Muscle layer of duodenum (tissue), 2 donors: Measurements from ENCODE around the gene MAPT.
"Not testable (repeated sequence)": the region's sequence is repeated elsewhere in the genome, so short reads cannot be mapped to it uniquely, and the experiment has no call there.

ENCODE experiments used
- H3K27ac ChIP-seq: one replicate; pipeline ENCODE4 v1.7.0; 2013; ENCODE audit warnings: mild to moderate bottlenecking, low read length
- H3K27me3 ChIP-seq: one replicate; pipeline ENCODE4 v1.7.0; 2013; ENCODE audit warnings: low read depth, mild to moderate bottlenecking, control low read depth, low read length
- H3K36me3 ChIP-seq, 2 donors: one replicate each; pipeline ENCODE4 v1.7.0; 2013; ENCODE audit warnings: low read length in 2 of 2, control low read depth in 1 of 2, mild to moderate bottlenecking in 1 of 2; ENCODE audit not compliant: insufficient read depth in 2 of 2, control insufficient read depth in 1 of 2
- H3K4me1 ChIP-seq, 2 donors: one replicate each; pipeline ENCODE4 v1.7.0; 2013; ENCODE audit warnings: low read length in 2 of 2, mild to moderate bottlenecking in 2 of 2, control low read depth in 1 of 2, moderate library complexity in 1 of 2; ENCODE audit not compliant: insufficient read depth in 2 of 2, control insufficient read depth in 1 of 2
- H3K4me3 ChIP-seq, 2 donors: one replicate each; pipeline ENCODE4 v1.7.0; 2013; ENCODE audit warnings: low read length in 2 of 2, low read depth in 1 of 2, mild to moderate bottlenecking in 1 of 2
- H3K9me3 ChIP-seq, 2 donors: one replicate each; pipeline ENCODE4 v1.7.0; 2013; ENCODE audit warnings: low read length in 2 of 2, control low read depth in 1 of 2, mild to moderate bottlenecking in 1 of 2; ENCODE audit not compliant: control insufficient read depth in 1 of 2
- donor health status: healthy.

Gene MAPT

DNA sequence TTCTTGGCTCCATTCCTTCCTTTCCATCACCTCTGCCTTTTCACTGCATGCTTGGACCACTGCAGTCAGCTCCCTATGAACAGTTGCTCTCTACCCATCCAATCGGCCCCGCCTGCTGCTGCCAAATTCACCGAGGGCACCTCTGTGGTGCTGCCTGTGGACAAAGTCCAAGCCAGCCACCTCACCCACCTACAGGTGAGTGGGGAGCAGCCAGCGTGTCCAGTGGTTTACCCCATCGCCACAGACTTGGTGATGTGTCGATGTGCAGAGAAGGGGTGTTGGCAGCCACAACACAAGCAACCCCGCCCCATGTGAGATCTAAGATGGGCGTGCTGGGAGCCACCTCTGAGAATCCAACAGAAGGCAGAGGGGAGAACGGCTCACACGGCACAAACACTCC, 61.0 kb downstream of the MAPT start:
- H3K4me3 ChIP-seq = no peak overlapping the region
- no peaks in the 10 kb centered on the region for H3K9me3 ChIP-seq
- H3K27me3 ChIP-seq = no peaks in the 10 kb centered on the region
- H3K4me1 ChIP-seq = no peaks in the 10 kb centered on the region
- H3K27ac ChIP-seq = no peak overlapping the region
- H3K36me3 ChIP-seq = no peaks in the 10 kb centered on the region

DNA sequence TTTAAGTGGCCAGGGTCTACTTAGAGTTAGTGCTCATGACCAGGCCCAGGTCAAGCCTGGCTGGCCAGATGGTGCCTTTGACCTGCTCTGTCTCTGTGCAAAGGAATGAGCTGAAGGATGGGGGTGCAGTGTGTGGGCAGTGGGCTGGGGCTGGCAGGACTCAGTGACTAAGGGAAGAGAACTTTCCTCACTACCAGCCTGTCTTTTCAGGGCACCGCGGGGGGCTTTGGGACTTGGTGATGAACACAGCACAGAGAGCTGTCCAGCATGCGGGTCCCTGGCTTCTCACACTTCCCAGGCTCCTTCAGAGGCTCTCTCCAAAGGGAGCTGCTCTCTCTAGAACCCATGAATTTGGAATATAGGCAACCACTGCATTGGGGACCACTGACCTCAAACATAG, 61.7 kb downstream of the MAPT start:
- H3K36me3 ChIP-seq = no peaks in the 10 kb centered on the region
- no peaks in the 10 kb centered on the region for H3K9me3 ChIP-seq
- H3K27ac ChIP-seq = no peak overlapping the region
- H3K27me3 ChIP-seq = no peaks in the 10 kb centered on the region
- no peaks in the 10 kb centered on the region for H3K4me1 ChIP-seq
- H3K4me3 ChIP-seq = no peak overlapping the region

DNA sequence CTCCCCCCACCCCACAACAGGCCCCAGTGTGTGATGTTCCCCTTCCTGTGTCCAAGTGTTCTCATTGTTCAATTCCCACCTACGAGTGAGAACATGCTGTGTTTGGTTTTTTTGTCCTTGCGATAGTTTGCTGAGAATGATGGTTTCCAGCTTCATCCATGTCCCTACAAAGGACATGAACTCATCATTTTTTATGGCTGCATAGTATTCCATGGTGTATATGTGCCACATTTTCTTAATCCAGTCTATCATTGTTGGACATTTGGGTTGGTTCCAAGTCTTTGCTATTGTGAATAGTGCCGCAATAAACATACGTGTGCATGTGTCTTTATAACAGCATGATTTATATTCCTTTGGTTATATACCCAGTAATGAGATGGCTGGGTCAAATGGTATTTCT, 62.4 kb downstream of the MAPT start:
- H3K27me3 ChIP-seq, H3K9me3 ChIP-seq, H3K36me3 ChIP-seq, H3K4me1 ChIP-seq, H3K27ac ChIP-seq, H3K4me3 ChIP-seq: not testable (repeated sequence)

DNA sequence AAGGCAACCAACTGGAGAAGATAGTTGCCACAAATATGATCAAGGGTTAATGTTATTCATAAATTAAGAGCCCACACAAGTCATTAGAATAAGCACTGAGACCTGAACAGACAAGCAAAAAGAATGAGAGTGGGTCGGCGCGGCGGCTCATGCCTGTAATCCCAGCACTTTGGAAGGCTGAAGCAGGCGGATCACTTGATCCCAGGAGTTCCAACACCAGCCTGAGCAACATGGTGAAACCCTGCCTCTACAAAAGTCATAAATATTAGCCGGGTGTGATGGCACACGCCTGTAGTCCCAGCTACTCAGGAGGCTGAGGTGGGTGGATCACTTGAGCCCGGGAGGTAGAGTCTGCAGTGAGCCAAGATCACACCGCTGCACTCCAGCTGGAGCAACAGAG, 64.0 kb downstream of the MAPT start:
- Histone ChIP-seq H3K4me3 (no peak overlapping the region), H3K27ac (no peak overlapping the region), H3K9me3 (no peaks in the 10 kb centered on the region), H3K4me1 (no peaks in the 10 kb centered on the region), H3K27me3 (no peaks in the 10 kb centered on the region), H3K36me3 (no peaks in the 10 kb centered on the region)

DNA sequence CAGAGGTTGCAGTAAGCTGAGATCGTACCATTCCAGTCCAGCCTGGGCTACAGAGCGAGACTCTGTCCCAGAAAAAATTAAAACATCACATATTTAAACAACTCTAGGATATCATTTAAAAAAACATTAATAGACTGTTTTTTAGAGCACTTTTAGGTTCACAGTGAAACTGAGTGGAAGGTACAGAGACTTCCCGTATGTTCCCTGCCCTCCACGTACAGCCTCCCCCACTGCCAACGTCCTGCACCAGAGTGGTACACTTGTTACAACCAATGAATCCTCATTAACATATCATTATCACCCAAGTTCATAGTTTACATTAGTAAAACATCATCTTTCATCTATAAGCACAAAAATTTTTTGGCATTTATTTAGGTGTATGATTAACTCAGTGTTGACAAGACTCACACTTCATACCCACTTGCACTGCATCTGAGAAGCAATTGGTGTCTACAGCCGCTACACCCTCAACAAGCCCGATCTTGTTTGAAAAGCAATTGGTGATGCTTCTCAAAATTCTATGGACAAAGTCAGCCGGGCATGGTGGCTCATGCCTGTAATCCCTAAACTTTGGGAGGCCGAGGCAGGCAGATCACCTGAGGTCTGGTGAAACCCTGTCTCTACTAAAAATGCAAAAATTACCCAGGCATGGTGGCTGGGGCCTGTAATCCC, 64.8 kb downstream of the MAPT start:
- Histone ChIP-seq H3K36me3 (no peaks in the 10 kb centered on the region), H3K4me3 (no peak overlapping the region), H3K27me3 (no peaks in the 10 kb centered on the region), H3K27ac (no peak overlapping the region), H3K9me3 (no peaks in the 10 kb centered on the region), H3K4me1 (no peaks in the 10 kb centered on the region)

DNA sequence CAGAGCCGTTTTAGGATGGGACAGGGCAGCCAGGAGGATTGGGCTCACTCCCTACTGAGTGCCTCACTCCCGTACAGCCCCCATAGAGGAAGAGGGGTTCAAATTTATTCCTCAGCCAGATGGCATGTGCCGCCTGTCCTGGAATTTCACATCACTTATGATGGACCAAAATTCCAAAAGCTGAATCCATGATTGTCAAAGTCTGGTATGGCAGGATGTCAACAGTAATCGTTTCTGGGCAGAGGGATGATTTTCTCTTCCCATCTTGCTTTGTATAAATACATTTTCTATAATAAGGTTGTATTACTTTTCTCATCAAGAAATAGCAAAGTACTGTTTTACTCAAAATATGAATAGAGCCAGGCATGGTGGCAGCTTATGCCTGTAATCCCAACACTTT, 66.0 kb downstream of the MAPT start:
- Histone ChIP-seq H3K4me3 (no peak overlapping the region), H3K36me3 (no peaks in the 10 kb centered on the region), H3K27ac (no peak overlapping the region), H3K27me3 (no peaks in the 10 kb centered on the region), H3K9me3 (no peaks in the 10 kb centered on the region), H3K4me1 (no peaks in the 10 kb centered on the region)

DNA sequence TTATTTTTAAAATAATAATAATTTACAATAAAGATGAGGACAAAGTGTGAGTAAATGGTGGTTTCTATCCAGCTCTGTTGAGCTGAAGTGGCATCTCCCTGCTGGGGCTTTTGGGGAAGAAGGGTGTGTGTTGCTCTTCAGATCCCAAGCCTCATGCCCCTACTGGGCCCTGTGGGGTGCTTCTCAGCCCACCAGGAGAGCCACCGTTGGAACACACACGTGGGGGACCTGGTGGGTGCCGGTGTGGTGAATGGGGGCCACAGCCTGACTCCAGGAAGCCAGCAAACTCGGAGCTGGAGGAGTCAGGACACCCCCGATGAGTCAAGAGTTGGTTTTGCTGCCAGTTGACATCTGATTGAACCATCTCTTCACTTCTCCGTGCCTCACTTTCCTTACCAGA, 66.9 kb downstream of the MAPT start:
- no peaks in the 10 kb centered on the region for H3K27me3 ChIP-seq
- no peaks in the 10 kb centered on the region for H3K36me3 ChIP-seq
- H3K27ac ChIP-seq = no peak overlapping the region
- no peaks in the 10 kb centered on the region for H3K9me3 ChIP-seq
- H3K4me1 ChIP-seq = peaks cover 0 to 4% of the 10 kb centered on the region in 2 donors
- H3K4me3 ChIP-seq = no peak overlapping the region

DNA sequence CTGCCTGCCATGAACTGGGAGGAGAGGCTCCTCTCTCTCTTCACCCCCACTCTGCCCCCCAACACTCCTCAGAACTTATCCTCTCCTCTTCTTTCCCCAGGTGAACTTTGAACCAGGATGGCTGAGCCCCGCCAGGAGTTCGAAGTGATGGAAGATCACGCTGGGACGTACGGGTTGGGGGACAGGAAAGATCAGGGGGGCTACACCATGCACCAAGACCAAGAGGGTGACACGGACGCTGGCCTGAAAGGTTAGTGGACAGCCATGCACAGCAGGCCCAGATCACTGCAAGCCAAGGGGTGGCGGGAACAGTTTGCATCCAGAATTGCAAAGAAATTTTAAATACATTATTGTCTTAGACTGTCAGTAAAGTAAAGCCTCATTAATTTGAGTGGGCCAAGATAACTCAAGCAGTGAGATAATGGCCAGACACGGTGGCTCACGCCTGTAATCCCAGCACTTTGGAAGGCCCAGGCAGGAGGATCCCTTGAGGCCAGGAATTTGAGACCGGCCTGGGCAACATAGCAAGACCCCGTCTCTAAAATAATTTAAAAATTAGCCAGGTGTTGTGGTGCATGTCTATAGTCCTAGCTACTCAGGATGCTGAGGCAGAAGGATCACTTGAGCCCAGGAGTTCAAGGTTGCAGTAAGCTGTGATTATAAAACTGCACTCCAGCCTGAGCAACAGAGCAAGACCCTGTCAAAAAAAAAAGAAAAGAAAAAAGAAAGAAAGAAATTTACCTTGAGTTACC, 68.0 kb downstream of the MAPT start:
- Histone ChIP-seq H3K27ac (no peak overlapping the region), H3K36me3 (no peaks in the 10 kb centered on the region), H3K9me3 (no peaks in the 10 kb centered on the region), H3K4me1 (peaks cover 0 to 4% of the 10 kb centered on the region in 2 donors), H3K27me3 (no peaks in the 10 kb centered on the region), H3K4me3 (no peak overlapping the region)

DNA sequence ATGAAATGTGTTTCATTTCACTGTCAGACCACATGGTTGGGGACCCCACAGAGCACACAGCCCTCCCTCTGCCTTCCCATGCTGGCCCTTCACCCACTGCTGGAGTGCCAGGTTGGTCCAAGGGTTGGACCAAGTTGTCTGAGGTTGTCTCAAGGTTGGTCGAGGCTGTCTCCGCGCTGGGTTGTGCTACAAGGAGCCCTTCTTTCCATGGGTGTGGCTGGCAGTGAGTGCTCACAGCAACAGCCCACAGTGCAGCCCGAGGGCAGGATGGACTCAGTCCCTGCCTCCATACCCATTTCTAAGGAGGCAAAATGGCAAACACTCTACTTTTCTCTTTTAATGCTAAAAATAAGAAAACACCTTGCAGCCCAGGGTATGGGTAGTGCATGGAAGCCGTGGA, 68.9 kb downstream of the MAPT start:
- Histone ChIP-seq H3K36me3 (no peaks in the 10 kb centered on the region), H3K27me3 (no peaks in the 10 kb centered on the region), H3K4me1 (peaks cover 0 to 4% of the 10 kb centered on the region in 2 donors), H3K9me3 (no peaks in the 10 kb centered on the region), H3K4me3 (no peak overlapping the region), H3K27ac (no peak overlapping the region)

DNA sequence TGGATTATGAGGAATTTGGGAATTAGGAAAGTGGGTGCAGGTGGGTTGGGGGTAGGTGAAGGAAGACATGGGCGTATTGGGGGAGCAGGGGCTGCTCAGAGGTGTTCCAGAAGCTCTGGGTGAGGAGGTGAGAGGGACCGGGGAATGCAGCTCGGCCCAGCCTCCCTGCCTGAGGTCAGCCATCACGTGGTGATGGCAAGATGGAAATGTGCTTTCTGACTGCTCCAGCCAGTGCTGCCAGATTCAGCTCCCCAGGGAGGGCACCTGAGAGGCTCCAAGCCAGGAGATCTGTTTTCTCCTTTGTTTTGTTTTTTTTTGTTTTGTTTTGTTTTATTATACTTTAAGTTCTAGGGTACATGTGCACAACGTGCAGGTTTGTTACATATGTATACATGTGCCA, 69.5 kb downstream of the MAPT start:
- Histone ChIP-seq H3K36me3 (no peaks in the 10 kb centered on the region), H3K27ac (no peak overlapping the region), H3K4me1 (peaks cover 0 to 4% of the 10 kb centered on the region in 2 donors), H3K27me3 (no peaks in the 10 kb centered on the region), H3K9me3 (no peaks in the 10 kb centered on the region), H3K4me3 (no peak overlapping the region)

DNA sequence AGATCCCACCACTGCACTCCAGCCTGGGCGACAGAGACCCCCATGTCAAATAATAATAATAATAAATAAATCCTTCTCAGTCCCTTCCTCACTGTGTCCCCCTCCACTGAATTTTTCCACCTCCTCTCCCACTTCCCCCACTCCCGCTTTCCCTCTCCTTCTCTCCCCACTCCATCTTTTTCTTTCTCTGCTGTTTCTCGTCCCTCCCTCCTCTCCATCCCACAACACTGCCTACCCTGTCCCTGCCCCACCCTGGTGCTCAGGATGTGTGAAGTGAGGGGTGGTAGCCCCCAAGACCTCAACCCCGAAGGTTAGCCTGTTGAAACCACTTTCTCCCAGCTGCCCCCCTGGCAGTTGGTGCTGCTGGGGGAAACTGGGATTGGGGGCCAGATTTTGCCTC, 70.3 kb downstream of the MAPT start:
- Histone ChIP-seq H3K4me3 (no peak overlapping the region), H3K4me1 (peaks cover 0 to 4% of the 10 kb centered on the region in 2 donors), H3K36me3 (no peaks in the 10 kb centered on the region), H3K27me3 (no peaks in the 10 kb centered on the region), H3K27ac (no peak overlapping the region), H3K9me3 (no peaks in the 10 kb centered on the region)

DNA sequence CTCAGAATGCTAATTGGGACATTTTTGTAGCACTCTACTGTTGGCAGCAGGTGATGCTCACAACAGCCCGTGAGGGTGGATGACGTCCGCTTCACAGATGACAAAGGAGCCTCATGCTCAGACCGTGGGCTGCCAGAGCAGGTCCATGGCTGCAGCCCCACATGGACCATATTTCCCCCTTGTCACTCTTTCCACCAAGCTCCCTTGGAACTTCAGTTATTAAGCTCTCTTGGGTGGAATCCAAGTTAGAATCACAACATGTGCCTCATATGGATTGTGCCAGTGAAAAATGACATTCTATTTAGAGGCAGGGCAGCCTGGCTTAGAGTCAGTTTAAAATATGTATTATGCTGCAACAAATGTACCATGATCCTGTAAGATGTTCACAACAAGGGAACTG, 71.5 kb downstream of the MAPT start:
- H3K27ac ChIP-seq = no peak overlapping the region

More for the DNA sequence above, 71.5 kb downstream of the MAPT start:
- no peaks in the 10 kb centered on the region for H3K36me3 ChIP-seq
- H3K4me3 ChIP-seq = no peak overlapping the region
- no peaks in the 10 kb centered on the region for H3K9me3 ChIP-seq
- peaks cover 0 to 4% of the 10 kb centered on the region in 2 donors for H3K4me1 ChIP-seq
- H3K27me3 ChIP-seq = no peaks in the 10 kb centered on the region
